ENCODE measurements around the gene ICA1. TPM values are rescaled to one million over a fixed set of nuclear protein-coding genes. Genes with fewer than 3 reads are reported as not detected.

The ICA1 gene
- total RNA-seq, 1 experiment from 2014 or later: 28.8 TPM

- no peak overlapping the region for H2BK12ac ChIP-seq (ENCODE audit: insufficient read length, low read depth, low read length)
- H4K20me1 ChIP-seq (ENCODE audit: control insufficient read depth, insufficient read depth, insufficient read length): no peaks in the 10 kb centered on the region
- no peak overlapping the region for H3K23ac ChIP-seq (ENCODE audit: insufficient read length, low read depth, low read length)
- peak overlapping the region; percentile 41 for H4K8ac ChIP-seq (replicated peaks; ENCODE audit: insufficient read length, low read depth, low read length)
- Mint-ChIP-seq H3K27me3 (ENCODE audit: low read depth) (no peaks in the 10 kb centered on the region), H3K9me3 (no peaks in the 10 kb centered on the region), H3K27ac (peak overlapping the region in 2 of 3 experiments; percentile 14 to 20; a peak in 2 of 7 replicates), H3K4me3 (no peak overlapping the region), H3K4me1 (peaks cover 26 to 29% of the 10 kb centered on the region in 2 experiments), H3K36me3 (ENCODE audit: insufficient read depth in 1 of 3, low read depth in 3 of 3) (no peaks in the 10 kb centered on the region)
- H3K23me2 ChIP-seq (ENCODE audit: insufficient read length, low read depth, low read length, poor library complexity, severe bottlenecking): no peaks in the 10 kb centered on the region
- H3K4me2 ChIP-seq (ENCODE audit: insufficient read depth, insufficient read length, low read length): no peak overlapping the region
- DNase-seq: no peak
- H2BK120ac ChIP-seq (ENCODE audit: low read depth, low read length, poor library complexity, severe bottlenecking): no peak overlapping the region
- H2BK15ac ChIP-seq (ENCODE audit: low read depth, low read length): no peak overlapping the region
- no peak overlapping the region for H3T11ph ChIP-seq (ENCODE audit: low read length)
- no peak overlapping the region for H3K9ac ChIP-seq (ENCODE audit: extremely low read depth, insufficient read length, low read length)
- H2AFZ ChIP-seq (ENCODE audit: low read length): no peak overlapping the region
- H3K4ac ChIP-seq (ENCODE audit: low read depth, low read length): no peak overlapping the region
- no peak overlapping the region for H3K56ac ChIP-seq (ENCODE audit: insufficient read length, low read depth, low read length)
- H4K5ac ChIP-seq (ENCODE audit: insufficient read length, low read depth, low read length): no peak overlapping the region
- no peak overlapping the region for H2AK5ac ChIP-seq (ENCODE audit: insufficient read length, low read length)
- no peak overlapping the region for H3K18ac ChIP-seq (ENCODE audit: insufficient read length, low read depth, low read length)
- H3K4me1 ChIP-seq (ENCODE audit: insufficient read depth, low read length): peaks cover 5% of the 10 kb centered on the region; the same call in 1 of the 2 replicates
- no peaks in the 10 kb centered on the region for H3K27me3 ChIP-seq (ENCODE audit: insufficient read depth, low read length)
- 100% methylated on average over 2 of the region's 10 CpGs for WGBS (ENCODE audit: extremely low coverage, insufficient read length, low lambda C conversion rate)
- no peak overlapping the region for H3K27ac ChIP-seq (ENCODE audit: insufficient read length, low read depth, low read length)
- H3K9me3 ChIP-seq (ENCODE audit: control insufficient read depth, low read depth, low read length): no peaks in the 10 kb centered on the region
- H4K91ac ChIP-seq (ENCODE audit: insufficient read length, low read depth, low read length): no peak overlapping the region
- no peaks in the 10 kb centered on the region for H3K79me2 ChIP-seq (ENCODE audit: insufficient read depth, low read length)
- no peaks in the 10 kb centered on the region for H3K79me1 ChIP-seq (ENCODE audit: insufficient read depth, low read depth, low read length, poor library complexity, severe bottlenecking)
- no peak overlapping the region for H2BK5ac ChIP-seq (ENCODE audit: insufficient read length, low read length)
- H2BK20ac ChIP-seq (ENCODE audit: low read depth, low read length, poor library complexity, severe bottlenecking): no peak overlapping the region
- TF ChIP-seq CTCF (conservative IDR thresholded peaks at IDR 0.05): no peak
- H3K14ac ChIP-seq (ENCODE audit: insufficient read depth, low read length): peak overlapping the region; percentile 70
These were observed 85.4 kb downstream of the ICA1 start for GRCh38 chr7:8176370-8177081.

All from H9 (cell line).